Thyroid gland (tissue), 4 donors: ENCODE measurements around the gene KRTAP10-7.

Source experiments
- POLR2A ChIP-seq, 2 donors: fragments of 450-650 bp; IDR thresholded peaks; one replicate each; pipeline ENCODE4 v1.6.1; 2017; ENCODE audit warnings: antibody characterized with exemption in 2 of 2, mild to moderate bottlenecking in 2 of 2, moderate library complexity in 1 of 2
- TF ChIP-seq, protein P1 (sequence below), 6 experiments: fragments of 200-600 bp in 3 of 6; fragments of 450-650 bp in 3 of 6; sonication (generic) in 3 of 6; IDR thresholded peaks; one replicate each; pipeline ENCODE4 v1.5.1; 2016 to 2019; ENCODE audit warnings: antibody characterized with exemption in 6 of 6, mild to moderate bottlenecking in 2 of 6, inconsistent platforms in 1 of 6, moderate library complexity in 1 of 6

DNA sequence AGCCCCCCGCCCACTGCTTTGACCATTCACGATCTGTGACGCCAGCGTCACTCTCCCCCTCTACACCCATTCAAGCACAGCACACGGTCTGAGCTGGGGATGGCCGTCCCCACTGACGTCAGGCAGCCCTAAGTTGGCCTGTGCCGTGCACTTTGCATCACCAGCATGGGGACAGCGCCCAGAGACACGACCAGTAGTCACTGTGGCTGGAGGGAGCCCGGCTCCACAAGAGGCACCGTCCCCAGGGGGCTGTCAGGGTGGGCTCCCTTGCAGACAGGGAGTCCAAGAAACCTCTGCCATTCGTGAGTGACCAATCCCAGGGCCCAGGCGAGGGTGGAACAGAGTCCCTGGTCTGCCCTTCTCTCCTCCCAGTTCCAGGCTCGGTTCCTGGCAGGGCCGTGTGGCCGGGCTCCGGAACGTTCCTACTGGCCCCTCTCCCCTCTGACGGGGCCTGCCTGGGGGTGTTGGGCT is 13.8 kb downstream of the KRTAP10-7 start:
- TF ChIP-seq, protein P1, sequence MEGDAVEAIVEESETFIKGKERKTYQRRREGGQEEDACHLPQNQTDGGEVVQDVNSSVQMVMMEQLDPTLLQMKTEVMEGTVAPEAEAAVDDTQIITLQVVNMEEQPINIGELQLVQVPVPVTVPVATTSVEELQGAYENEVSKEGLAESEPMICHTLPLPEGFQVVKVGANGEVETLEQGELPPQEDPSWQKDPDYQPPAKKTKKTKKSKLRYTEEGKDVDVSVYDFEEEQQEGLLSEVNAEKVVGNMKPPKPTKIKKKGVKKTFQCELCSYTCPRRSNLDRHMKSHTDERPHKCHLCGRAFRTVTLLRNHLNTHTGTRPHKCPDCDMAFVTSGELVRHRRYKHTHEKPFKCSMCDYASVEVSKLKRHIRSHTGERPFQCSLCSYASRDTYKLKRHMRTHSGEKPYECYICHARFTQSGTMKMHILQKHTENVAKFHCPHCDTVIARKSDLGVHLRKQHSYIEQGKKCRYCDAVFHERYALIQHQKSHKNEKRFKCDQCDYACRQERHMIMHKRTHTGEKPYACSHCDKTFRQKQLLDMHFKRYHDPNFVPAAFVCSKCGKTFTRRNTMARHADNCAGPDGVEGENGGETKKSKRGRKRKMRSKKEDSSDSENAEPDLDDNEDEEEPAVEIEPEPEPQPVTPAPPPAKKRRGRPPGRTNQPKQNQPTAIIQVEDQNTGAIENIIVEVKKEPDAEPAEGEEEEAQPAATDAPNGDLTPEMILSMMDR (IDR thresholded peaks at IDR 0.05) = no peak
- TF ChIP-seq POLR2A (IDR thresholded peaks at IDR 0.05) = no peak
